Prostate gland (tissue), 2 donors: ENCODE measurements around the gene CLDN20. TPM values are rescaled to one million over a fixed set of nuclear protein-coding genes. Genes with fewer than 3 reads are reported as not detected.
"Not testable (repeated sequence)": the region's sequence is repeated elsewhere in the genome, so short reads cannot be mapped to it uniquely, and the experiment has no call there.

Source experiments
- DNase-seq: peaks from one replicate; pipeline ENCODE4 v3.0.0-alpha.2; 2019; ENCODE audit warnings: low spot score
- H3K27ac ChIP-seq, 2 donors: fragments of 200-600 bp; sonication (generic); 2 replicates each; pipeline ENCODE4 v1.5.1; 2017 to 2019
- H3K27me3 ChIP-seq: fragments of 200-600 bp; sonication (generic); replicated peaks from 2 replicates; pipeline ENCODE4 v1.5.1; 2019; ENCODE audit not compliant: insufficient read depth
- H3K36me3 ChIP-seq, 2 donors: fragments of 200-600 bp; sonication (generic); 1 replicate in 1 of 2; 2 replicates in 1 of 2; pipeline versions ENCODE4 v1.5.1 to v1.8.1; 2017 to 2019
- H3K4me1 ChIP-seq: fragments of 200-600 bp; sonication (generic); replicated peaks from 2 replicates; pipeline ENCODE4 v1.5.1; 2019
- H3K4me3 ChIP-seq, 2 donors: fragments of 200-600 bp; sonication (generic); 2 replicates each; pipeline ENCODE4 v1.5.1; 2017 to 2019
- H3K9me3 ChIP-seq: fragments of 200-600 bp; sonication (generic); 2 replicates; pipeline ENCODE4 v1.5.1; 2017
- POLR2A ChIP-seq: fragments of 450-650 bp; IDR thresholded peaks from one replicate; pipeline ENCODE4 v1.6.1; 2016; ENCODE audit warnings: antibody characterized with exemption, mild to moderate bottlenecking
- POLR2AphosphoS5 ChIP-seq: sonication (generic); formaldehyde crosslinking; IDR thresholded peaks from one replicate; pipeline ENCODE4 v1.6.1; 2017; ENCODE audit warnings: antibody characterized with exemption
- WGBS: methylation state at CpG from one replicate; pipeline ENCODE4 v1.1.5; 2018; 5-methylcytosine and 5-hydroxymethylcytosine counted together
- intact Hi-C: fragments of 100-400 bp; cut with DNase I; formaldehyde crosslinking; loops from one replicate; pipeline ENCODE4 v1.14.2; 2022
- total RNA-seq, 2 donors: library from RNA; depleted of rRNA; stranded (reverse); fragments of >200 nt; gene quantifications; one replicate each; pipeline ENCODE4 v1.1.0, GENCODE V29; 2016
- TF ChIP-seq, protein P1 (sequence below), 4 experiments: fragments of 200-600 bp in 2 of 4; fragments of 450-650 bp in 2 of 4; sonication (generic) in 2 of 4; IDR thresholded peaks; 1 replicate in 3 of 4; 2 replicates in 1 of 4; pipeline ENCODE4 v1.5.1; 2016 to 2019; ENCODE audit warnings: antibody characterized with exemption in 4 of 4, mild to moderate bottlenecking in 2 of 4, moderate library complexity in 2 of 4

Gene CLDN20
- total RNA-seq, 2 donors from 2014 or later, result not detected

DNA sequence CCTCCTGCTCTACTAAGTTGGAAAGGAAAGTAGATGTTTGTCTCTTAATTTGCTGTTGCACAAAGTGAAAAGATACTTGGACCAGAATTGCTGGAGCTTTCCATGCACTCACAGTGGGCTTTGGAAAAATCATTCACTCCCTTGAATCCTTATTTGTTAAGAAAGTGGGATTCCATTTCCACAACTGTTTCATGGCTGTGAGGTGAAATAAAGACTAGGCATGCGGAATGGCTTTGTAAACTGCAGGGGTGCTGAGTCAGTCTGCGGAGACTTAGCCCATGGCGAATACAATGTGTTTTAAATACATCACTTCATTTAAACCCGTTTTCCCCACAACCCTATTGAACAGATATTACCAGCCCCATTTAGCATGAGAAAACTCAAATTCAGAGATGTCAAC is 36.8 kb upstream of the CLDN20 start:
- DNase-seq, result no peak
- Histone ChIP-seq H3K4me1 (no peaks in the 10 kb centered on the region), H3K36me3 (no peaks in the 10 kb centered on the region), H3K27ac (no peak overlapping the region), H3K27me3 (no peaks in the 10 kb centered on the region), H3K4me3 (no peak overlapping the region), H3K9me3 (no peaks in the 10 kb centered on the region)
- intact Hi-C loops, result no loop called here
- TF ChIP-seq POLR2AphosphoS5 (no peak), POLR2A (no peak)
- TF ChIP-seq, protein P1, sequence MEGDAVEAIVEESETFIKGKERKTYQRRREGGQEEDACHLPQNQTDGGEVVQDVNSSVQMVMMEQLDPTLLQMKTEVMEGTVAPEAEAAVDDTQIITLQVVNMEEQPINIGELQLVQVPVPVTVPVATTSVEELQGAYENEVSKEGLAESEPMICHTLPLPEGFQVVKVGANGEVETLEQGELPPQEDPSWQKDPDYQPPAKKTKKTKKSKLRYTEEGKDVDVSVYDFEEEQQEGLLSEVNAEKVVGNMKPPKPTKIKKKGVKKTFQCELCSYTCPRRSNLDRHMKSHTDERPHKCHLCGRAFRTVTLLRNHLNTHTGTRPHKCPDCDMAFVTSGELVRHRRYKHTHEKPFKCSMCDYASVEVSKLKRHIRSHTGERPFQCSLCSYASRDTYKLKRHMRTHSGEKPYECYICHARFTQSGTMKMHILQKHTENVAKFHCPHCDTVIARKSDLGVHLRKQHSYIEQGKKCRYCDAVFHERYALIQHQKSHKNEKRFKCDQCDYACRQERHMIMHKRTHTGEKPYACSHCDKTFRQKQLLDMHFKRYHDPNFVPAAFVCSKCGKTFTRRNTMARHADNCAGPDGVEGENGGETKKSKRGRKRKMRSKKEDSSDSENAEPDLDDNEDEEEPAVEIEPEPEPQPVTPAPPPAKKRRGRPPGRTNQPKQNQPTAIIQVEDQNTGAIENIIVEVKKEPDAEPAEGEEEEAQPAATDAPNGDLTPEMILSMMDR (IDR thresholded peaks at IDR 0.05), result no peak
- 88% methylated on average over 4 of the region's 4 CpGs for WGBS

- Histone ChIP-seq H3K4me1 (no peaks in the 10 kb centered on the region), H3K36me3 (no peaks in the 10 kb centered on the region), H3K4me3 (no peak overlapping the region), H3K9me3 (no peaks in the 10 kb centered on the region), H3K27me3 (no peaks in the 10 kb centered on the region), H3K27ac (peak overlapping the region; percentile 48 to 54)
- peak; percentile 25 for DNase-seq
- 52% methylated on average over 12 of the region's 13 CpGs for WGBS
- intact Hi-C loops, result no loop called here
- TF ChIP-seq, protein P1 (IDR thresholded peaks at IDR 0.05), result no peak
- TF ChIP-seq POLR2AphosphoS5, result peak; percentile 41
Measured at GRCh38 chr6:155228546-155229166, 35.2 kb upstream of the CLDN20 start.

- H3K9me3 ChIP-seq, H3K36me3 ChIP-seq, intact Hi-C loops, H3K4me3 ChIP-seq, H3K27me3 ChIP-seq, H3K4me1 ChIP-seq, DNase-seq, H3K27ac ChIP-seq: not testable (repeated sequence)
- 90% methylated on average over 4 of the region's 4 CpGs for WGBS
Measured at GRCh38 chr6:155230975-155231374, 32.8 kb upstream of the CLDN20 start.

- H3K4me1 ChIP-seq, result no peaks in the 10 kb centered on the region
- H3K36me3 ChIP-seq, result no peaks in the 10 kb centered on the region
- H3K27me3 ChIP-seq, result no peaks in the 10 kb centered on the region
- intact Hi-C loops, result no loop called here
- WGBS, result 48% methylated on average over 6 of the region's 6 CpGs
- no peaks in the 10 kb centered on the region for H3K9me3 ChIP-seq
- H3K27ac ChIP-seq, result no peak overlapping the region
- no peak for DNase-seq
- TF ChIP-seq POLR2AphosphoS5 (no peak), POLR2A (no peak)
- TF ChIP-seq, protein P1 (IDR thresholded peaks at IDR 0.05), result no peak
- no peak overlapping the region for H3K4me3 ChIP-seq
Measured at GRCh38 chr6:155232848-155233247, 31.0 kb upstream of the CLDN20 start.

DNA sequence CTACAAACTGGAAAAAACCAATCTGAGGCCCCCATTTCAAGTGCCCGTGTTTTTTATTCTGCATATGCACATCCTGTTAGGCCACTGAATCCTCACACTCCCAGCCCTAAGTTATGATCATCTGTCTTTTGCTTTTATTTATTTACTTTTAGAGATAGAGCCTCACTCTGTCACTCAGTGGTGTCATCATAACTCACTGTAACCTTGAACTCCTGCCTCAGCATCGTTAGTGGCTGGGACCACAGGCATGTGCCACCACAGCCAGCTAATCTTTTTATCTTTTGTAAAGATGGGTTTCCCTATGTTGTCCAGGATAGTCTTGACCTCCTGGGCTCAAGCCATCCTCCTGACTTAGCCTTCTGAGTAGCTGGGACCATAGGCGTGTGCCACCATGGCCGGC is 29.6 kb upstream of the CLDN20 start:
- Histone ChIP-seq H3K4me1 (no peaks in the 10 kb centered on the region), H3K36me3 (no peaks in the 10 kb centered on the region), H3K27ac (no peak overlapping the region), H3K27me3 (no peaks in the 10 kb centered on the region), H3K4me3 (no peak overlapping the region), H3K9me3 (no peaks in the 10 kb centered on the region)
- WGBS, result 71% methylated on average over 4 of the region's 4 CpGs
- DNase-seq, result no peak
- intact Hi-C loops, result no loop called here
- no peak for TF ChIP-seq POLR2A
- TF ChIP-seq, protein P1 (IDR thresholded peaks at IDR 0.05), result no peak
- TF ChIP-seq POLR2AphosphoS5, result no peak
